ENCODE results near the gene ZNF217.
"Not testable (repeated sequence)": the region's sequence is repeated elsewhere in the genome, so short reads cannot be mapped to it uniquely, and the experiment has no call there.

Gene ZNF217

DNA sequence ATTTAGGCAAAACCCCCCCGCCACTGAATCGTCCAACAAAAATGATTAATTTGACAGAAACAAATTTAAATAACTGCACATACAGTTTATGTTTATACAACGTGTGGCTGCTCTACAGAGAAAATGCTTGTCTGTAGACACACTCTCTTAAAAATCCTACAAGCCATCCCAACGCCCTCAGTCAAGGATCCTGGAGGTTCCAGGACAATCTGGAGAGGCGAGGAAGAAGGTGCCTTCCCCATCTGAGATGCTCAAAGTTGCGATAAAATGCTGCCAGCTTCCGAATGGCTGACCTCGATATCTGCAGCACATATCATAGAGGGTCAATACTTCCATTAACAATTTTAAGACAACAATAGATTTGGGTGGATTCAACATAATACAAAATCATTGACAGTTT, 25.3 kb downstream of the ZNF217 start:
- no peak for DNase-seq (ENCODE audit: low read depth in 2 of 2)

DNA sequence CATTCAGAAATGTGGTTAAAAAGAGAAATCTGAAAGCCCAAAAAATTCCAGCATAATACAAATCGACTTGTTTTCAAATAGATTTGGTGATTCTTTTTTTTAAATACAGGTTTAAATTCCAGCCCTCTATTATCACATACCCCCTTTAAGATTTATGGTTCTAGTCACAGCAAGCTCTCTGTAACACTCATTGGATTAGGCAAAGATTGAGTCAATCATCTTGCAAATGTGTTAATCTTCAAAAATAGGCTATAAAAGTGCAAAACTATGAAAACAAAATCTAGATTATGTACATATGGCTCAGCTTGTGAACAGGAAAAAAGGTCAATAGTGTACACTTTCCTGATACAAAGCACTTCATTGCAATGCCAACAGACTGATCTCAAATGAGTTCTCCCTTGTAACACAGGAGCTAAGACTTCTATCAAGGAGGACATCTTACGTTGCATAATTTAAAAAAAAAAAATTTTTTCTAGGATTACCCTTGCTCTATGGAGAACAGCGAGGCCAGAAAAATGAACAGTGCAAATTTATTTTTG, 26.2 kb downstream of the ZNF217 start:
- DNase-seq (ENCODE audit: low read depth in 2 of 2): no peak

GRCh38 chr20:53566623-53567022, 27.0 kb downstream of the ZNF217 start:
- DNase-seq (ENCODE audit: low read depth in 2 of 2): not testable (repeated sequence)

DNA sequence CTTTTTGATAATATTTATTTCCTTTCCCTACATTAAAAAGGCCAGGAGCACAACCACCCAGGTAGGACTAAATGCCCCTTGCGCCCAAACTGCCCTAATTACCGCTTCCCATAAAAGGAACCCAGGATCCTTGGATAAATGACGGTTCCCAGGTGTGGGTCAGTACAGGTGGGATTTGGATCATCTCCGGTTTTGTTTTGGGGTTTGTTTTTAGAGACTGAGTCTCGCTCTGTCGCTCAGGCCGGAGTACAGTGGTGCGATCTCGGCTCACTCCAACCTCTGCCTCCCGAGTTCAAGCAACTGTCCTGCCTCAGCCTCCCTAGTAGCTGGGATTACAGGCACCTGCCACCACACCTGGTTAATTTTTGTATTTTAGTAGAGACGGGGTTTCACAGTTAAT, 28.4 kb downstream of the ZNF217 start:
- DNase-seq (ENCODE audit: low read depth in 2 of 2): no peak

GRCh38 chr20:53562104-53562764, 31.4 kb downstream of the ZNF217 start:
- DNase-seq (ENCODE audit: low read depth in 2 of 2): not testable (repeated sequence)

DNA sequence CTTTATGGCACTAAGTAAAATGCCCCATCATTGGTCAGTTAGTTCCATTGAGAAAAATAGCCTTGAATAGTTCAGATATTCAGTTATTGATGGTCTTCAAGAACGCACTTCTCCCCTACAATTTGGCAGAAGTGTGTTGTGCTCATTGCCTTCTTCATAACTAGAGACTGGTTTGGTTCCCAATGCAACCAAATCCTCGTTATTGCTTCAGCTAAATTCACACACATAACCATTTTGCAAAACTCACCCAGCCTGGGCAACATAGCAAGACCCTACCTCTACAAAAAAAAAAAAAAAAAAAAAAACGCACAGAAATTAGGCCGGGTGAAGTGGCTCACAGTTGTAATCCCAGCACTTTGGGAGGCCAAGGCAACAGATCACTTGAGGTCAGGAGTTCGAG, 32.1 kb downstream of the ZNF217 start:
- no peak for DNase-seq (ENCODE audit: low read depth in 2 of 2)

GRCh38 chr20:53559816-53560215, 33.8 kb downstream of the ZNF217 start:
- no peak for DNase-seq (ENCODE audit: low read depth in 2 of 2)

- no peak for DNase-seq (ENCODE audit: low read depth in 2 of 2)
These were observed 36.5 kb downstream of the ZNF217 start for GRCh38 chr20:53557130-53557529.

- DNase-seq (ENCODE audit: low read depth in 2 of 2): no peak
These were observed 37.3 kb downstream of the ZNF217 start for GRCh38 chr20:53556267-53556897.

DNA sequence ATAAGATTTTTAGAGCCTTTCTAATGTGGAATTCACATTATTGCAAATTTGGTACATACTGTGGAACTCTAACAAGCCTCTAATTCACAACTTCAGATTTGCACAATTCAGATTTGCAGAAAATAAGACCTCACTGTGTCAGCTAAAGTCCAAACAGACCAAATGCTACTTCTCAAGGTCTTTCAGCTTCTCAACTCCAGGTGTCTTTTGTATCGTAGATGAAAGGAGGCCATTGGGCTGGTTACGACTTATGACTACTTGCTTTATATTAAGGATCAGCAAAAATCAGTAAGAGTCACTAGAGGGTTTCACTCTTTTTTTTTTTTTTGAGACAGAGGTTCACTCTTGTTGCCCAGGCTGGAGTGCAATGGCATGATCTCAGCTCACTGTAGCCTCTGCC, 37.8 kb downstream of the ZNF217 start:
- no peak for DNase-seq (ENCODE audit: low read depth in 2 of 2)

DNA sequence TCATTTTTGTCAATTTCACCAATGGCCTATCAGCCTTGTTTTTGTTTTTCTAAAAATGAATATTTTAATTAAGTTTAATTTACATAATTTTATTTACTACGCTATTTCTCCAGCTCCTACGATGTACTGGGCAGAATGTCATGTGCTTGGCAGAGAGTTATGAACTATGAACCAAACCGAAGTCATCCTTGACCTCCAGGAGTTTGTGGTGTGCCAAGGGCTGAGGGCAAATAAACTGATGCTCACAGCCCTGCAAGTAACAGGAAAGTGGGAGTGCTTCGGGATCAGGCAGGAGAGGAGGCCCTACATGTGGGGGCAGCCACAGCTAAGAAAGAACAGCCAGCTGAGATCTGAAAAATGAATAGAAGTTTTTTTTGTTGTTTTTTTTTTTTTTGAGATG, 38.6 kb downstream of the ZNF217 start:
- no peak for DNase-seq (ENCODE audit: low read depth in 2 of 2)

DNA sequence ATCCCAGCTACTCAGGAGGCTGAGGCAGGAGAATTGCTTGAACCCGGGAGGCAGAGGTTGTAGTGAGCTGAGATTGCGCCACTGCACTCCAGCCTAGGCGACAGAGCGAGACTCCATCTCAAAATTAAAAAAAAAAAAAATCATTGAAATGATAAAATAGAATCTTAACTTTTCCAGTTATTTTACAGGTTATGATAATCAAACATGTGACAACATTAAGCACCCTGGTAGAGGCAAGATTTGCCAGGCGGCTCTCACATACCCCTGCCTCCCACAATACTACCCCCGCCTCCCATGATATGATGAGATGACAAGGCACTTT, 41.1 kb downstream of the ZNF217 start:
- DNase-seq (ENCODE audit: low read depth in 2 of 2): not testable (repeated sequence)

DNA sequence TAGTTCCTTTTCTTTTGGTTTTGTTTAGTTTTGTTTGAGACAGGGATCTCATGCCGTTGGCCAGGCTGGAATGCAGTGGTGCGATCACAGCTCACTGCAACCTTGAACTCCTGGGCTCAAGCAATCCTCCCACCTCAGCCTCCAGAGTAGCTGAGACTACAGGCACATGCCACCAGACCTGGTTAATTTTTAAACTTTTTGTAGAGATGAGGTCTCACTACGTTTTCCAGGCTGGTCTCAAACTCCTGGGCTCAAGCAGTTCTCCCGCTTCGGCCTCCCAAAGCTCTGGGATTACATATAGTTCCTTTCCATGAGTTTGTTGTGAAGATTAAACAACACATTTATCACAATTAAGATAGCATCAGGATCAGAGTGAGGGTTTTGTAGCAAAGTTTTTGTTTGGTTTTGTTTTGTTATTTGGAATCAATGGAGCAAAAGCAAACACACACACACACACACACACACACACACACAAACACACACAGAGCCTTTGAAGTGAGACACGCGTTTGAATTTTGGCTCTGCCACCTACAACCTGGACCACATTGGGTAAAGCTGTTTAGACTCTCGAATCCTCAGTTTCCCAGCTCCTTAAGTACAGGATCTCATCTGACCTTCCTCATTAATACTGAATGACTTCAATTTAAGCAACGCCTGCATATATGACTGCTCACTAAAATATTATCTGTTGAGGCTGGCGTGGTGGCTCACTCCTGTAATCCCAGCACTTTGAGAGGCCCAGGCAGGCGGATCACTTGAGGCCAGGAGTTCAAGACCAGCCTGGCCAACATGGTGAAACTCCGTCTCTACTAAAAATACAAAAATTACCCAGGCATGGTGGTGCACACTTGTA, 41.7 kb downstream of the ZNF217 start:
- DNase-seq (ENCODE audit: low read depth in 2 of 2): not testable (repeated sequence)

DNA sequence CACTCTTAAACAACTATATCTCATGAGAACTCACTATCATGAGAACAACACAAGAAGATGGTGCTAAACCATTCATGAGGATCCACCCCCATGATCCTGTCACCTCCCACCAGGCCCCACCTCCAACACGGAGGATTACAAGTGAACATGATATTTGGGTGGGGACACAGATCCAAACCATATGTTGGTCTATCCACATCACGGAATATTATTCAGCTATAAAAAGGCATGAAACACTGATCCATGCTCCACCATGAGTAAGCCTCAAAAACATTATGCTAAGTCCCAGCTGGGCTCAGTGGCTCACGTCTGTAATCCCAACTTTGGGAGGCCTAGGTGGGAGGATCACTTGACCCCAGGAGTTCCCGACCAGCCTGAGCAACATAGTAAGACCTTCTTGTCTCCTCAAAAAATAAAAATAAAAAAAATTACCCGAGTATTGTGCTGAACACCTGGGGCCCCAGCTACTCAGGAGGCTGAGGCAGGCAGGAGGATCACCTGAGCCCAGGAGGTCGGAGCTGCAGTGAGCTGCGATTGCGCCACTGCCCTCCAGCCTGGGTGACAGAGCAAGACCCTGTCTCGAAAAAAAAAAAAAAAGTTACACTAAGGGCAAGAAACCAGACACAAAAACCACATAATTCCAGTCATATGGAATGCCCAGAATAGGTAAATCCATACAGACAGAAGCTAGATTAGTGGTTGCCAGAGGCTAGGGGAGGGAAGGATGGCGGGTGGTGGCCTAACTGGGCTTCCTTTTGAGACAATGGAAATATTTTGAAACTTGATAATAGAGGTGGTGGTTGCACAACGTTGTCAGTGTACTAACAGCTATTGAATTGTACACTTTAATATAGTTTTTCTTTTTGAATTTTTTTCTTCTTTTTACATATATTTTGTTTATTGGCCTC, 43.1 kb downstream of the ZNF217 start:
- DNase-seq (ENCODE audit: low read depth in 2 of 2): no peak

DNA sequence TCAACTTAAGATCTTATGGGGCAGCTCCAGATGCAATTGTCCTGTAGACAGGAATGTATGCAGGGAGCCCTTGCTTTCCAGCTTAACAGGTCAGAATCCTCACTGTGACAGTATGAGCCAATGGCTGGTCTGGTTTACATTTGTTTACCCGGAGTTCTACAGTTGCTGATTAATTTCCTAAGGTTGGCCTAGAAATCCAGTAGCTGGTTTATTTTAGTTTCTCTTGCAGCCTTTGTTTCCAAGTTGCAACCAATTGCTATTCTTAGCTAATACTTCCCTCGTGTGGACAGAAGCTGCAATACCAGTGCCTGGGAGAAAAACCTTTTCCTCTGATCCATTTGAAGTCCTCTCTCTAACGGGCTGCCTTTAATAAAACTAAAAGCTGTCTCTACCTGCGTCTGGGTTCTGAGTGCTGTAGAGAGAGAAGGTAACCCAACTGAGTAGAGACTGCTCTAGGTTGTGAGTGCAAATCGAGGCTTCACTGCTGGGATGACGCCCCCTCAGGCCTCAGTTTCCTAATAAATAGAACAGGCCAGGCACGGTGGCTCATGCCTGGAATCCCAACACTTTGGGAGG, 45.9 kb downstream of the ZNF217 start:
- DNase-seq (ENCODE audit: low read depth in 2 of 2): no peak

GRCh38 chr20:53539516-53539915, 54.1 kb downstream of the ZNF217 start:
- no peak for DNase-seq (ENCODE audit: low read depth in 2 of 2)

GRCh38 chr20:53536382-53536781, 57.3 kb downstream of the ZNF217 start:
- DNase-seq (ENCODE audit: low read depth in 2 of 2): not testable (repeated sequence)

- no peak for DNase-seq (ENCODE audit: low read depth in 2 of 2)
These were observed 57.8 kb downstream of the ZNF217 start for GRCh38 chr20:53535878-53536277.

DNA sequence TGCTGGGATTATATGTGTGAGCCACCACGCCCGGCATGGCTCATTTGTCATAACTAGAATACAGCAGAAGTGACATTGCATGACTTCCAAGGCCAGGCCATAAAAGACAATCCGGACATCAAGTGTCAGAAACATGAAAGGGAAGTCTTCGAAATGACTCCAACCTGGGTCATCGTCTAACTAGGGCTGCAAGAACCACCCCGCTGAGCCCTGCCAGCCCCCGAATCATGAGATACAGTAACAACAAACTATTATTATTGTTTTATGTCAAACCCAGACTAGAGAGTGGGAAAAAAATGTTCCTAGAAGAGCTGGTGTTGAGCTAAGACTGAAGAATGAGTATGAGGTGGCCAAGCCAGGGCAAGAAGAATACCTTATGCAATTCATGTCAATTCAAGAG, 59.6 kb downstream of the ZNF217 start:
- DNase-seq (ENCODE audit: low read depth in 2 of 2): no peak

- DNase-seq (ENCODE audit: low read depth in 2 of 2): no peak
These were observed 60.1 kb downstream of the ZNF217 start for GRCh38 chr20:53533500-53533899.

DNA sequence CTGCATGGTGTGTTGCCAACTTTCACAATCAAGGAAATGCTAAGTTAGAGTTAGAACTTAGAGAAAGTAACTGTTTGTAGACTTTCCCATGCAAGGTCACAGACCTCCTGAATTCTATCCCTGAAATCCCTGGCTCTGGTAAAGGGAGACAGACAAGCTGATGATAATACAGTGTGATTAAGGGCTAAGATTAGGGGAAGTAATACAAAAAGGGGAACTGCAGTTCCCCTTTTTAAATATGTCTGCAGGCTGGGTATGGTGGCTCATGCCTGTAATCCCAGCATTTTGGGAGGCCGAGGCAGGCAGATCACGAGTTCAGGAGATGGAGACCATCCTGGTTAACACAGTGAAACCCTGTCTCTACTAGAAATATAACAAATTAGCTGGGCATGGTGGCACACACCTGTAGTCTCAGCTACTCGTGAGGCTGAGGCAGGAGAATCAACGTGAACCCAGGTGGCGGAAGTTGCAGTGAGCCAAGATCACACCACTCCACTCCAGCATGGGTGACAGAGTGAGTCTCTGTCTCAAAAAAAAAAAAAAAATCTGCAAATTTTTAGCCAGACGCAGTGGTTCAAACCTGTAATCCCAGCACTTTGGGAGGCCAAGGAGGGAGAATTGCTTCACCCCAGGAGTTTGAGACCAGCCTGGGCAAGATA, 60.9 kb downstream of the ZNF217 start:
- not testable (repeated sequence) for DNase-seq (ENCODE audit: low read depth in 2 of 2)
